H1 (cell line): Measurements from ENCODE around the gene TTC32. TPM values are rescaled to one million over a fixed set of nuclear protein-coding genes. Genes with fewer than 3 reads are reported as not detected.

ENCODE experiments used
- CTCF ChIA-PET: fragments of 300-600 bp; sonication (Branson Sonifier 250); formaldehyde crosslinking; loops from one replicate; lab custom pipeline; 2021; ENCODE audit not compliant: partially characterized antibody; lab: Charles Lee
- POLR2A ChIA-PET: fragments of 300-600 bp; sonication (Branson Sonifier 250); formaldehyde crosslinking; loops from one replicate; lab custom pipeline; 2021; ENCODE audit warnings: inconsistent platforms; ENCODE audit not compliant: partially characterized antibody; lab: Charles Lee
- DNase-seq, 2 experiments: peaks; one replicate each; pipeline versions ENCODE4 v3.0.0 to v3.0.0-alpha.2; 2010 to 2022; ENCODE audit warnings: low spot score in 2 of 2, low read depth in 1 of 2, mixed read lengths in 1 of 2
- FAIRE-seq: peaks from 2 replicates; lab custom pipeline; 2011; peaks lifted over from hg19 to GRCh38; lab: Jason Lieb, UNC
- H2AFZ ChIP-seq: 2 replicates; pipeline ENCODE4 v1.8.1; 2012; ENCODE audit warnings: low read length, inconsistent platforms
- H2AK5ac ChIP-seq: 2 replicates; pipeline ENCODE4 v1.6.1; 2013; ENCODE audit warnings: low read depth, low read length
- H2BK120ac ChIP-seq: replicated peaks from 2 replicates; pipeline ENCODE3; 2013; ENCODE audit warnings: low read depth, low read length, inconsistent platforms
- H2BK12ac ChIP-seq: 2 replicates; pipeline ENCODE4 v1.6.1; 2013; ENCODE audit warnings: low read depth, low read length
- H2BK15ac ChIP-seq: 2 replicates; pipeline ENCODE4 v1.6.1; 2013; ENCODE audit warnings: low read length
- H2BK20ac ChIP-seq: 2 replicates; pipeline ENCODE4 v1.6.1; 2013; ENCODE audit warnings: low read length
- H2BK5ac ChIP-seq: 2 replicates; pipeline ENCODE4 v1.6.1; 2013; ENCODE audit warnings: low read depth, low read length
- H3K14ac ChIP-seq: 2 replicates; pipeline ENCODE4 v1.6.1; 2013; ENCODE audit warnings: inconsistent platforms; ENCODE audit not compliant: insufficient read length
- H3K18ac ChIP-seq: 2 replicates; pipeline ENCODE4 v1.6.1; 2013; ENCODE audit warnings: low read length; ENCODE audit errors: extremely low read depth
- H3K23ac ChIP-seq: 2 replicates; pipeline ENCODE4 v1.6.1; 2013; ENCODE audit warnings: inconsistent platforms; ENCODE audit not compliant: insufficient read length
- H3K23me2 ChIP-seq: 2 replicates; pipeline ENCODE4 v1.6.1; 2013; ENCODE audit warnings: low read depth, low read length
- H3K27ac ChIP-seq: 2 replicates; pipeline ENCODE4 v1.6.1; 2011; ENCODE audit warnings: low read depth, low read length, inconsistent platforms
- H3K27me3 ChIP-seq, 4 experiments: replicated peaks in 1 of 4; 1 replicate in 1 of 4; 2 replicates in 3 of 4; pipeline versions ENCODE4 v1.6.1 to v1.8.1; 2011 to 2013; ENCODE audit warnings: low read length in 3 of 4, mild to moderate bottlenecking in 3 of 4, inconsistent platforms in 2 of 4, mixed read lengths in 2 of 4, moderate library complexity in 1 of 4; ENCODE audit not compliant: control insufficient read depth in 3 of 4, insufficient read depth in 3 of 4; ENCODE audit errors: extremely low read depth in 1 of 4
- H3K36me3 ChIP-seq, 4 experiments: 2 replicates each; pipeline versions ENCODE4 v1.6.1 to v1.8.1; 2011 to 2013; ENCODE audit warnings: mild to moderate bottlenecking in 4 of 4, low read length in 3 of 4, moderate library complexity in 2 of 4, control low read depth in 1 of 4, inconsistent platforms in 1 of 4; ENCODE audit not compliant: insufficient read depth in 4 of 4, control insufficient read depth in 2 of 4
- H3K4ac ChIP-seq: replicated peaks from 2 replicates; pipeline ENCODE3; 2013; ENCODE audit warnings: low read length, low read depth, mixed read lengths, inconsistent platforms; ENCODE audit not compliant: insufficient read length
- H3K4me1 ChIP-seq, 4 experiments: replicated peaks in 1 of 4; 1 replicate in 1 of 4; 2 replicates in 3 of 4; pipeline versions ENCODE4 v1.6.1 to v1.8.1; 2011 to 2013; ENCODE audit warnings: low read length in 3 of 4, inconsistent platforms in 2 of 4, mixed read lengths in 1 of 4; ENCODE audit not compliant: insufficient read depth in 4 of 4, control insufficient read depth in 3 of 4
- H3K4me2 ChIP-seq, 2 experiments: 2 replicates each; pipeline versions ENCODE4 v1.6.1 to v1.8.1; 2011 to 2013; ENCODE audit warnings: low read depth in 2 of 2, low read length in 2 of 2, control low read depth in 1 of 2, inconsistent platforms in 1 of 2, mild to moderate bottlenecking in 1 of 2; ENCODE audit not compliant: insufficient read depth in 1 of 2
- H3K4me3 ChIP-seq, 4 experiments: fragments of 200-600, 300-600 bp in 1 of 4; sonication (generic), shearing (Covaris generic), sonication (Bioruptor Twin) in 1 of 4; 2 replicates each; pipeline versions ENCODE4 v1.5.1 to v1.8.1; 2011 to 2016; ENCODE audit warnings: low read length in 4 of 4, low read depth in 3 of 4, control low read depth in 2 of 4, inconsistent platforms in 2 of 4, mild to moderate bottlenecking in 2 of 4, mixed read lengths in 1 of 4, moderate library complexity in 1 of 4; ENCODE audit not compliant: insufficient read depth in 2 of 4; ENCODE audit errors: extremely low read depth in 1 of 4
- H3K56ac ChIP-seq: replicated peaks from 2 replicates; pipeline ENCODE3; 2013; ENCODE audit warnings: low read depth, mild to moderate bottlenecking, mixed read lengths, low read length, inconsistent platforms; ENCODE audit not compliant: insufficient read length
- H3K79me1 ChIP-seq: 2 replicates; pipeline ENCODE4 v1.6.1; 2013; ENCODE audit warnings: low read depth, low read length, control low read depth
- H3K79me2 ChIP-seq, 2 experiments: 2 replicates each; pipeline versions ENCODE4 v1.6.1 to v1.8.1; 2012 to 2013; ENCODE audit warnings: low read length in 2 of 2, mild to moderate bottlenecking in 2 of 2, inconsistent platforms in 1 of 2; ENCODE audit not compliant: insufficient read depth in 2 of 2, control insufficient read depth in 1 of 2
- H3K9ac ChIP-seq, 4 experiments: replicated peaks in 1 of 4; 1 replicate in 1 of 4; 2 replicates in 3 of 4; pipeline versions ENCODE4 v1.6.1 to v1.8.1; 2011 to 2013; ENCODE audit warnings: low read depth in 3 of 4, low read length in 3 of 4, control low read depth in 2 of 4, mild to moderate bottlenecking in 2 of 4, moderate library complexity in 2 of 4, inconsistent platforms in 1 of 4; ENCODE audit errors: extremely low read depth in 1 of 4
- H3K9me3 ChIP-seq, 2 experiments: 2 replicates each; pipeline versions ENCODE4 v1.6.1 to v1.8.1; 2012 to 2013; ENCODE audit warnings: mild to moderate bottlenecking in 2 of 2, moderate library complexity in 2 of 2, control low read depth in 1 of 2, inconsistent platforms in 1 of 2, low read depth in 1 of 2, low read length in 1 of 2, mixed read lengths in 1 of 2; ENCODE audit not compliant: insufficient read depth in 2 of 2
- H4K20me1 ChIP-seq, 2 experiments: replicated peaks in 1 of 2; 2 replicates each; pipeline versions ENCODE3 to v1.8.1; 2011 to 2013; ENCODE audit warnings: inconsistent platforms in 2 of 2, low read length in 2 of 2, mild to moderate bottlenecking in 1 of 2; ENCODE audit not compliant: insufficient read depth in 2 of 2, control insufficient read depth in 1 of 2
- H4K5ac ChIP-seq: 2 replicates; pipeline ENCODE4 v1.6.1; 2013; ENCODE audit warnings: low read length, low read depth, mixed read lengths, inconsistent platforms; ENCODE audit not compliant: insufficient read length
- H4K8ac ChIP-seq: 2 replicates; pipeline ENCODE4 v1.8.0; 2013; ENCODE audit warnings: mild to moderate bottlenecking, moderate library complexity, low read length, inconsistent platforms; ENCODE audit not compliant: insufficient read depth; ENCODE audit errors: extremely low read depth
- H4K91ac ChIP-seq: replicated peaks from 2 replicates; pipeline ENCODE3; 2013; ENCODE audit warnings: low read length, mixed read lengths, inconsistent platforms; ENCODE audit not compliant: insufficient read length
- CBX8 ChIP-seq: fragments of 300-800, 300-1000 bp; sonication (generic); IDR thresholded peaks from 2 replicates; pipeline ENCODE4 v1.7.1; 2016; ENCODE audit warnings: low read depth, low read length, borderline replicate concordance
- HDAC2 ChIP-seq, 2 experiments: fragments of 300-600 bp in 1 of 2; sonication (generic) in 1 of 2; IDR thresholded peaks; 2 replicates each; pipeline ENCODE4 v1.6.1; 2011 to 2012; ENCODE audit warnings: low read depth in 2 of 2, low read length in 2 of 2, mild to moderate bottlenecking in 2 of 2, moderate library complexity in 2 of 2, borderline replicate concordance in 1 of 2, inconsistent platforms in 1 of 2
- PHF8 ChIP-seq: fragments of 200-600 bp; sonication (generic); conservative IDR thresholded peaks from 2 replicates; pipeline ENCODE4 v1.7.1; 2012; ENCODE audit warnings: low read depth, mild to moderate bottlenecking, inconsistent platforms, low read length, moderate library complexity
- SIN3A ChIP-seq, 2 experiments: IDR thresholded peaks in 1 of 2; conservative IDR thresholded peaks in 1 of 2; 2 replicates each; pipeline ENCODE4 v1.6.1; 2011 to 2012; ENCODE audit warnings: low read length in 2 of 2, improper control_type of control experiment in 1 of 2, low read depth in 1 of 2, mild to moderate bottlenecking in 1 of 2
- SRF ChIP-seq: IDR thresholded peaks from 2 replicates; pipeline ENCODE4 v1.6.1; 2011; ENCODE audit warnings: mild to moderate bottlenecking, low read depth, low read length, moderate library complexity
- WGBS, 2 experiments: shearing (Covaris generic) in 1 of 2; methylation state at CpG; one replicate each; pipeline versions ENCODE4 v1.1.6 to v1.1.7; 2013 to 2015; ENCODE audit warnings: low lambda C conversion rate in 2 of 2, mixed read lengths in 2 of 2, inconsistent platforms in 1 of 2, low coverage in 1 of 2, missing lambda C conversion rate in 1 of 2; ENCODE audit not compliant: insufficient replicate concordance in 2 of 2, insufficient coverage in 1 of 2, insufficient read length in 1 of 2; ENCODE audit errors: extremely low coverage in 1 of 2, missing lambda C conversion rate in 1 of 2; 5-methylcytosine and 5-hydroxymethylcytosine counted together
- polyA plus RNA-seq, 7 experiments: library from polyadenylated mRNA; depleted of rRNA in 3 of 7; stranded (reverse) in 5 of 7; unstranded in 2 of 7; fragments of >200 nt in 5 of 7; fragments of 200-250 nt in 2 of 7; gene quantifications; 1 replicate in 5 of 7; 2 replicates in 1 of 7; 4 replicates in 1 of 7; pipeline versions ENCODE4 v1.2.1 to v1.2.3, GENCODE V29; 2011 to 2013; ENCODE audit warnings: missing spikeins in 2 of 7, mixed read lengths in 2 of 7
- total RNA-seq: library from RNA; stranded (reverse); fragmentation: NEBNext Ultra II Directional; extraction: Animal tissue kit (Norgen Biotek cat#: 25700); gene quantifications from 2 replicates; pipeline ENCODE4 v1.2.1, GENCODE V29; 2021
- TF ChIP-seq, protein P1 (sequence below): IDR thresholded peaks from 2 replicates; pipeline ENCODE4 v1.6.1; 2011; ENCODE audit warnings: low read depth, mild to moderate bottlenecking, low read length; ENCODE audit not compliant: insufficient read depth
- TF ChIP-seq, protein P2 (sequence below): IDR thresholded peaks from 2 replicates; pipeline ENCODE4 v1.6.1; 2011; ENCODE audit warnings: low read length, improper control_type of control experiment

Gene TTC32
- total and polyA plus RNA-seq, 2 of the 8 experiments (the other 6 are each of a cell fraction or from before 2014, with no cell fraction given), result 6.8 to 8.7 TPM

DNA sequence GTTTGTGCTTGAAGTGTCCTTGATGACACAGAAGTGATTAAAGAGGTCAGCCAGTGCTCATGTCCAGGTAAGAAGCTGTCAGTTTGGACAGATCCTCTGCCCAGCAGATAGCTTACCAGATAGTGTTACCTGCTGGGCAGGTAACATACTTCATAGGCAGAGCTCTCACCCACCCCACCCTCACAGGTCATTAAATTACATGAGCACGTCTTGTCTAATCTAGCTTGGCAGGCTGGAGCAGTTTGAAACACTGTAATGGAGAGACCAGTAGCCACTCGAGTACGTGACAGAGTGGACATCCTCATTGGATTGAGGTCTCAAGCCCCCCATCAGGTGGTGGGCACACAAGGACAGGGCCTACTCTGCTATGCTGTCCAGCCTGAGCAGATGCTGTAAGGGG lies 27.1 kb downstream of the TTC32 start:
- Histone ChIP-seq H4K20me1 (no peaks in the 10 kb centered on the region), H2BK20ac (no peak overlapping the region), H3K23me2 (no peaks in the 10 kb centered on the region), H4K5ac (no peak overlapping the region), H3K4me3 (no peak overlapping the region), H2BK12ac (no peak overlapping the region), H3K79me2 (no peaks in the 10 kb centered on the region), H4K8ac (no peak overlapping the region), H3K23ac (no peak overlapping the region), H3K56ac (no peak overlapping the region), H4K91ac (no peak overlapping the region), H3K4me2 (no peak overlapping the region), H3K36me3 (no peaks in the 10 kb centered on the region), H3K18ac (no peak overlapping the region), H2AK5ac (no peak overlapping the region), H3K79me1 (no peaks in the 10 kb centered on the region; the same call in 1 of the 2 replicates), H2BK5ac (no peak overlapping the region), H2BK120ac (no peak overlapping the region), H3K4ac (no peak overlapping the region), H3K27ac (no peak overlapping the region), H3K9me3 (no peaks in the 10 kb centered on the region), H2AFZ (no peak overlapping the region), H3K14ac (no peak overlapping the region), H3K9ac (no peak overlapping the region), H3K4me1 (no peaks in the 10 kb centered on the region), H3K27me3 (peaks cover 0 to 2% (median under 1%) of the 10 kb centered on the region in 4 experiments; a peak in 3 of 7 replicates), H2BK15ac (no peak overlapping the region)
- DNase-seq (no peak), FAIRE-seq (no peak)
- 90% methylated on average over 3 of the region's 3 CpGs; no CpG with 5 or more reads in 1 of the 2 experiments for WGBS, 2 experiments
- TF ChIP-seq SRF (no peak), SIN3A (conservative IDR thresholded peaks at IDR 0.05 in 1 of 2, IDR thresholded peaks at IDR 0.05 in 1 of 2; ENCODE audit: low read depth in 1 of 2, low read length in 2 of 2) (no peak), HDAC2 (IDR thresholded peaks at IDR 0.05; ENCODE audit: borderline replicate concordance in 1 of 2, low read depth in 2 of 2, low read length in 2 of 2) (no peak), PHF8 (no peak), CBX8 (no peak)
- TF ChIP-seq, protein P1, sequence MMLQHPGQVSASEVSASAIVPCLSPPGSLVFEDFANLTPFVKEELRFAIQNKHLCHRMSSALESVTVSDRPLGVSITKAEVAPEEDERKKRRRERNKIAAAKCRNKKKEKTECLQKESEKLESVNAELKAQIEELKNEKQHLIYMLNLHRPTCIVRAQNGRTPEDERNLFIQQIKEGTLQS, result no peak
- TF ChIP-seq, protein P2, sequence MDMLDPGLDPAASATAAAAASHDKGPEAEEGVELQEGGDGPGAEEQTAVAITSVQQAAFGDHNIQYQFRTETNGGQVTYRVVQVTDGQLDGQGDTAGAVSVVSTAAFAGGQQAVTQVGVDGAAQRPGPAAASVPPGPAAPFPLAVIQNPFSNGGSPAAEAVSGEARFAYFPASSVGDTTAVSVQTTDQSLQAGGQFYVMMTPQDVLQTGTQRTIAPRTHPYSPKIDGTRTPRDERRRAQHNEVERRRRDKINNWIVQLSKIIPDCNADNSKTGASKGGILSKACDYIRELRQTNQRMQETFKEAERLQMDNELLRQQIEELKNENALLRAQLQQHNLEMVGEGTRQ, result no peak
- POLR2A ChIA-PET, result no interaction called here
- CTCF ChIA-PET, result interaction anchor here (1.1 to 5.5 kb wide), 4 partner anchors 10 to 787 kb away, joined by 3 to 33 read pairs (median 4); no protein-coding TSS in a partner anchor
